Measurements from ENCODE around the gene ASTN2. TPM values are rescaled to one million over a fixed set of nuclear protein-coding genes. Genes with fewer than 3 reads are reported as not detected.

ASTN2 gene
- total and polyA plus RNA-seq, 9 of the 15 experiments (the other 6 are each of a cell fraction or from before 2014, with no cell fraction given): 0.56 to 3.5 (median 1.9) TPM

DNA sequence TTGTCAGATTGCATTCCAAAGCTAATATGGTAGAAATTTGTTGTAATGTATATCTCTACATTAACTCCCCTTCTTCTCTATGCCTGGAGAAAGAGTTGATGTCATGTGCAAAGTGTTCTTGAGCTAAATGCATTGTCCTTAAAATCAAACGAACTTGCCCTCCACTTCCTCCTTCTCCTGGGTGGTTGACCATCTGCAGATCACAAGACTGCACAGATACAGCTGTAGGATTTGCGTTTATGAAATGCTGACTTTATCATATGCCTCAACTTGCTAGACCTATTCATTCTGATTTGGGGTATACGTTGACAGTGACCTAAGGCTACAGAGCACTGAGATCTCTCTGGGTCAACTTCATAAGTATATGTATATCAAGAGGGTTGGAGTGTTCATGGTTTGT, 719.4 kb downstream of the ASTN2 start:
- DNase-seq (ENCODE audit: extremely low read depth in 1 of 4, low spot score in 3 of 4) (no peak), ATAC-seq (no peak), FAIRE-seq (no peak)
- POLR2A ChIA-PET: no interaction called here
- Histone ChIP-seq H3K79me2 (ENCODE audit: control insufficient read depth, insufficient read depth, low read length) (peaks cover 5% of the 10 kb centered on the region; the same call in 1 of the 3 replicates), H3K4me1 (replicated peaks in 1 of 2; ENCODE audit: control insufficient read depth in 2 of 2, insufficient read depth in 2 of 2, low read length in 2 of 2) (peaks cover 0 to 9% of the 10 kb centered on the region in 2 experiments; a peak in 2 of 5 replicates), H3K9me3 (replicated peaks; ENCODE audit: control insufficient read depth, insufficient read depth, low read depth, low read length) (no peaks in the 10 kb centered on the region), H3K4me2 (ENCODE audit: insufficient read depth, low read length) (no peak overlapping the region), H3K9me1 (ENCODE audit: control insufficient read depth, insufficient read depth, low read length) (no peaks in the 10 kb centered on the region), H3K27ac (ENCODE audit: extremely low read depth, low read depth, low read length) (no peak overlapping the region), H3K27me3 (ENCODE audit: control insufficient read depth in 2 of 2, insufficient read depth in 2 of 2, low read length in 2 of 2) (no peaks in the 10 kb centered on the region), H2AFZ (ENCODE audit: low read depth, low read length) (no peak overlapping the region), H3K36me3 (ENCODE audit: control insufficient read depth, insufficient read depth, low read length) (peaks cover 28% of the 10 kb centered on the region), H3K4me3 (no peak overlapping the region), H4K20me1 (replicated peaks; ENCODE audit: control insufficient read depth, insufficient read depth, low read length) (no peaks in the 10 kb centered on the region), H3K9ac (ENCODE audit: insufficient read depth in 1 of 2, low read depth in 2 of 2, low read length in 2 of 2) (no peak overlapping the region)
- no TSS peak for BruUV-seq (replicated peaks)
- TF ChIP-seq SPI1 (IDR thresholded peaks at IDR 0.05; ENCODE audit: borderline replicate concordance, low read depth, low read length): peak; percentile 37; the same call in 1 of the 2 replicates
- no peak for TF ChIP-seq ZNF23 (CRISPR knock-in tag; IDR thresholded peaks at IDR 0.05)
- intact Hi-C loops (cut with micrococcal nuclease) (no loop called here), in situ Hi-C loops (cut with MboI) (no loop called here)
- CTCF ChIA-PET (ENCODE audit: low intra/inter-chr PET ratio): interaction anchor here (0.7 kb wide), 1 partner anchor 44 kb away, joined by 3 read pairs; no protein-coding TSS in a partner anchor
- 10% methylated on average over 3 of the region's 3 CpGs for WGBS (ENCODE audit: insufficient coverage, low coverage, missing lambda C conversion rate)

DNA sequence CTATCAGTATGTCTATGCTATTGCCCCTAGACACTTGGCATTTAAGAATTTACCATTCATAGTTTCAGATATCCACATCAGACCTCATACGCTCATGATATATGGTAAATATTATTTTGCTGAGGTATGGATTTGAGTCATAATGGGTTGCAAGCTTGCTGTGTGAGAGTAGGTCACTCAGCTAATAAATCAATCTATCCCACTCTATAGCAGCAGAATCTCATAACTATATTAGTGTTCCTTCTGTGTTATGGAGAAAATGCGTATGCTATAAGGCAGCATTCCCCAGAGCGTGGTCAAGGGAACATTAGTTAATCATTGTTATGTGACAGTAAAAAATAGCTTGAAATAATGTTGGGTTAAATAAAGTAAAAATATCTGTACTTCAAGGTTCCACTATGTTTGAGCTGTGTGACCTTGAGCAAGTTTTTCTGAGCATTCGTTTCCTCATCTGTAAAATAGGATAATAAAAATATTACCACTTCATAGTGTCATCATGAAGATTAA, 720.0 kb downstream of the ASTN2 start:
- H3K9me1 ChIP-seq (ENCODE audit: control insufficient read depth, insufficient read depth, low read length): no peaks in the 10 kb centered on the region
- no peak overlapping the region for H2AFZ ChIP-seq (ENCODE audit: low read depth, low read length)
- intact Hi-C loops (cut with micrococcal nuclease): no loop called here
- H3K9ac ChIP-seq (ENCODE audit: insufficient read depth in 1 of 2, low read depth in 2 of 2, low read length in 2 of 2): no peak overlapping the region
- ChIA-PET CTCF (ENCODE audit: low intra/inter-chr PET ratio) (interaction anchor here (0.7 kb wide), 1 partner anchor 45 kb away, joined by 3 read pairs; no protein-coding TSS in a partner anchor), POLR2A (no interaction called here)
- H3K4me3 ChIP-seq: no peak overlapping the region
- 85% methylated on average over 4 of the region's 4 CpGs for WGBS (ENCODE audit: insufficient coverage, low coverage, missing lambda C conversion rate)
- in situ Hi-C loops (cut with MboI): no loop called here
- H3K27ac ChIP-seq (ENCODE audit: extremely low read depth, low read depth, low read length): no peak overlapping the region
- H3K4me1 ChIP-seq (replicated peaks in 1 of 2; ENCODE audit: control insufficient read depth in 2 of 2, insufficient read depth in 2 of 2, low read length in 2 of 2): peaks cover 0 to 13% of the 10 kb centered on the region in 2 experiments; a peak in 2 of 5 replicates
- no peak overlapping the region for H3K4me2 ChIP-seq (ENCODE audit: insufficient read depth, low read length)
- H3K9me3 ChIP-seq (replicated peaks; ENCODE audit: control insufficient read depth, insufficient read depth, low read depth, low read length): no peaks in the 10 kb centered on the region
- no peaks in the 10 kb centered on the region for H3K27me3 ChIP-seq (ENCODE audit: control insufficient read depth in 2 of 2, insufficient read depth in 2 of 2, low read length in 2 of 2)
- H3K36me3 ChIP-seq (ENCODE audit: control insufficient read depth, insufficient read depth, low read length): peaks cover 25% of the 10 kb centered on the region
- BruUV-seq (replicated peaks): no TSS peak
- FAIRE-seq: no peak
- no peak for DNase-seq (ENCODE audit: extremely low read depth in 1 of 4, low spot score in 3 of 4)
- no peaks in the 10 kb centered on the region for H4K20me1 ChIP-seq (replicated peaks; ENCODE audit: control insufficient read depth, insufficient read depth, low read length)
- ATAC-seq: no peak
- H3K79me2 ChIP-seq (ENCODE audit: control insufficient read depth, insufficient read depth, low read length): peaks cover 5% of the 10 kb centered on the region; the same call in 1 of the 3 replicates
- TF ChIP-seq ZNF140 (CRISPR knock-in tag; IDR thresholded peaks at IDR 0.05) (no peak), ZNF121 (CRISPR knock-in tag; conservative IDR thresholded peaks at IDR 0.05) (no peak), NR2F6 (CRISPR knock-in tag; IDR thresholded peaks at IDR 0.05) (no peak), KAT2B (IDR thresholded peaks at IDR 0.05; ENCODE audit: low read depth, low read length) (no peak), ZNF696 (CRISPR knock-in tag; conservative IDR thresholded peaks at IDR 0.05) (no peak), MBD2 (IDR thresholded peaks at IDR 0.05; ENCODE audit: borderline replicate concordance, low read depth) (no peak), ELF2 (CRISPR knock-in tag; IDR thresholded peaks at IDR 0.05) (no peak)
- TF ChIP-seq, protein P1, sequence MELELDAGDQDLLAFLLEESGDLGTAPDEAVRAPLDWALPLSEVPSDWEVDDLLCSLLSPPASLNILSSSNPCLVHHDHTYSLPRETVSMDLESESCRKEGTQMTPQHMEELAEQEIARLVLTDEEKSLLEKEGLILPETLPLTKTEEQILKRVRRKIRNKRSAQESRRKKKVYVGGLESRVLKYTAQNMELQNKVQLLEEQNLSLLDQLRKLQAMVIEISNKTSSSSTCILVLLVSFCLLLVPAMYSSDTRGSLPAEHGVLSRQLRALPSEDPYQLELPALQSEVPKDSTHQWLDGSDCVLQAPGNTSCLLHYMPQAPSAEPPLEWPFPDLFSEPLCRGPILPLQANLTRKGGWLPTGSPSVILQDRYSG (tag; conservative IDR thresholded peaks at IDR 0.05; ENCODE audit: low read depth): no peak
- TF ChIP-seq, protein P2, sequence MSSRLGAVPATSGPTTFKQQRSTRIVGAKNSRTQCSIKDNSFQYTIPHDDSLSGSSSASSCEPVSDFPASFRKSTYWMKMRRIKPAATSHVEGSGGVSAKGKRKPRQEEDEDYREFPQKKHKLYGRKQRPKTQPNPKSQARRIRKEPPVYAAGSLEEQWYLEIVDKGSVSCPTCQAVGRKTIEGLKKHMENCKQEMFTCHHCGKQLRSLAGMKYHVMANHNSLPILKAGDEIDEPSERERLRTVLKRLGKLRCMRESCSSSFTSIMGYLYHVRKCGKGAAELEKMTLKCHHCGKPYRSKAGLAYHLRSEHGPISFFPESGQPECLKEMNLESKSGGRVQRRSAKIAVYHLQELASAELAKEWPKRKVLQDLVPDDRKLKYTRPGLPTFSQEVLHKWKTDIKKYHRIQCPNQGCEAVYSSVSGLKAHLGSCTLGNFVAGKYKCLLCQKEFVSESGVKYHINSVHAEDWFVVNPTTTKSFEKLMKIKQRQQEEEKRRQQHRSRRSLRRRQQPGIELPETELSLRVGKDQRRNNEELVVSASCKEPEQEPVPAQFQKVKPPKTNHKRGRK (tag; IDR thresholded peaks at IDR 0.05): no peak
- TF ChIP-seq, protein P3, sequence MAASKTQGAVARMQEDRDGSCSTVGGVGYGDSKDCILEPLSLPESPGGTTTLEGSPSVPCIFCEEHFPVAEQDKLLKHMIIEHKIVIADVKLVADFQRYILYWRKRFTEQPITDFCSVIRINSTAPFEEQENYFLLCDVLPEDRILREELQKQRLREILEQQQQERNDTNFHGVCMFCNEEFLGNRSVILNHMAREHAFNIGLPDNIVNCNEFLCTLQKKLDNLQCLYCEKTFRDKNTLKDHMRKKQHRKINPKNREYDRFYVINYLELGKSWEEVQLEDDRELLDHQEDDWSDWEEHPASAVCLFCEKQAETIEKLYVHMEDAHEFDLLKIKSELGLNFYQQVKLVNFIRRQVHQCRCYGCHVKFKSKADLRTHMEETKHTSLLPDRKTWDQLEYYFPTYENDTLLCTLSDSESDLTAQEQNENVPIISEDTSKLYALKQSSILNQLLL (CRISPR knock-in tag; IDR thresholded peaks at IDR 0.05; ENCODE audit: borderline replicate concordance): no peak

All from K562 (cell line).